CD4-positive, alpha-beta T cell (primary cell): Measurements from ENCODE around the gene HK1. TPM values are rescaled to one million over a fixed set of nuclear protein-coding genes. Genes with fewer than 3 reads are reported as not detected.

Experiments used
- ATAC-seq: fragments of 200-7000 bp; cut with Tn5 transposase; one replicate; pipeline ENCODE4 v1.10.0; 2022; ENCODE audit warnings: mild to moderate bottlenecking; ENCODE audit not compliant: poor library complexity
- CTCF ChIA-PET: fragments of 350-600 bp; sonication (Branson Sonifier 250); formaldehyde crosslinking; loops from one replicate; lab custom pipeline; 2021; ENCODE audit warnings: antibody characterized with exemption, inconsistent platforms; lab: Charles Lee
- POLR2A ChIA-PET: fragments of 350-600 bp; sonication (Branson Sonifier 250); formaldehyde crosslinking; loops from one replicate; lab custom pipeline; 2021; ENCODE audit warnings: antibody characterized with exemption, inconsistent platforms; lab: Charles Lee
- DNase-seq, 14 experiments: peaks; one replicate each; pipeline ENCODE4 v3.0.0-alpha.2; 2013 to 2020; ENCODE audit warnings: mixed read lengths in 2 of 14
- H3K27ac ChIP-seq, 2 donors: one replicate each; pipeline versions ENCODE4 v1.5.1 to v1.7.0; 2013; ENCODE audit warnings: low read length in 2 of 2, low read depth in 1 of 2, mild to moderate bottlenecking in 1 of 2
- H3K27me3 ChIP-seq, 2 experiments: 1 replicate in 1 of 2; 2 replicates in 1 of 2; pipeline versions ENCODE4 v1.6.1 to v1.7.0; 2013; ENCODE audit warnings: low read length in 2 of 2, control low read depth in 1 of 2, mild to moderate bottlenecking in 1 of 2, moderate library complexity in 1 of 2; ENCODE audit not compliant: insufficient read depth in 2 of 2, control insufficient read depth in 1 of 2
- H3K36me3 ChIP-seq: one replicate; pipeline ENCODE4 v1.6.1; 2013; ENCODE audit warnings: low read length, control low read depth; ENCODE audit not compliant: insufficient read depth
- H3K4me1 ChIP-seq: one replicate; pipeline ENCODE4 v1.6.1; 2013; ENCODE audit warnings: low read length, control low read depth; ENCODE audit not compliant: insufficient read depth
- H3K4me3 ChIP-seq: one replicate; pipeline ENCODE4 v1.5.1; 2013; ENCODE audit warnings: mild to moderate bottlenecking, low read length, moderate library complexity
- H3K9me3 ChIP-seq, 2 experiments: 1 replicate in 1 of 2; 2 replicates in 1 of 2; pipeline versions ENCODE4 v1.6.1 to v1.7.0; 2013; ENCODE audit warnings: low read length in 2 of 2, mild to moderate bottlenecking in 2 of 2, control low read depth in 1 of 2, moderate library complexity in 1 of 2; ENCODE audit not compliant: control insufficient read depth in 1 of 2, insufficient read depth in 1 of 2
- H3K27ac Mint-ChIP-seq: one replicate; pipeline ENCODE4 v1.8.0; 2020; ENCODE audit warnings: mixed read lengths
- H3K27me3 Mint-ChIP-seq: one replicate; pipeline ENCODE4 v1.8.0; 2021; ENCODE audit warnings: mixed read lengths
- H3K36me3 Mint-ChIP-seq: one replicate; pipeline ENCODE4 v1.8.0; 2021; ENCODE audit warnings: low read depth, mixed read lengths
- H3K4me1 Mint-ChIP-seq: one replicate; pipeline ENCODE4 v1.8.0; 2021; ENCODE audit warnings: low read depth, mixed read lengths
- H3K4me3 Mint-ChIP-seq: one replicate; pipeline ENCODE4 v1.8.0; 2020; ENCODE audit warnings: mild to moderate bottlenecking, mixed read lengths
- H3K9me3 Mint-ChIP-seq: one replicate; pipeline ENCODE4 v1.8.0; 2020; ENCODE audit warnings: mixed read lengths
- CTCF ChIP-seq: fragments of 200-600 bp; IDR thresholded peaks from one replicate; pipeline ENCODE4 v1.8.0; 2022; ENCODE audit warnings: antibody characterized with exemption, mild to moderate bottlenecking
- intact Hi-C, 2 experiments: fragments of 100-400 bp; cut with DNase I in 1 of 2; cut with micrococcal nuclease in 1 of 2; formaldehyde crosslinking; loops; one replicate each; pipeline versions ENCODE4 v1.15.1 to v1.9.0; 2023 to 2025; cut with DNase I, micrococcal nuclease
- total RNA-seq, 174 experiments: library from RNA in 2 of 174; stranded (reverse) in 2 of 174; gene quantifications; one replicate each; pipeline ENCODE4 v1.2.3 and lab custom pipeline; 2021 to 2026

HK1 gene
- total RNA-seq, 2 experiments from 2014 or later, result 45.6 to 48.1 TPM

- H3K4me3 Mint-ChIP-seq, result peak overlapping the region; percentile 16
Measured at GRCh38 chr10:69425511-69426298, 147.4 kb downstream of the HK1 start.

GRCh38 chr10:69426376-69426727 is 148.1 kb downstream of the HK1 start:
- intact Hi-C loops, result loop anchor here in 1 of 2 experiments (5.0 to 10.0 kb wide), 3 partner anchors 81 to 1662 kb away; no protein-coding TSS in a partner anchor
- H3K36me3 ChIP-seq, result no peaks in the 10 kb centered on the region
- no peak for ATAC-seq
- TF ChIP-seq CTCF, result no peak
- no peaks in the 10 kb centered on the region for H3K27me3 ChIP-seq
- no peak overlapping the region for H3K4me3 ChIP-seq
- no peaks in the 10 kb centered on the region for H3K9me3 ChIP-seq
- no peak for DNase-seq
- peak overlapping the region; percentile 74 to 88 for H3K27ac ChIP-seq
- H3K4me1 Mint-ChIP-seq, result peaks cover 61% of the 10 kb centered on the region
- ChIA-PET POLR2A (interaction anchor here (1.5 to 3.9 kb wide), 2 partner anchors 18 to 25 kb away, joined by 5 to 15 read pairs; partner anchors contain the start of gene TSPAN15), CTCF (interaction anchor here (0.7 to 1.9 kb wide), 3 partner anchors 18 to 25 kb away, joined by 3 to 7 read pairs (median 5); partner anchors contain the start of gene TSPAN15)
- no peaks in the 10 kb centered on the region for H3K27me3 Mint-ChIP-seq
- H3K4me1 ChIP-seq, result peaks cover 66% of the 10 kb centered on the region
- H3K4me3 Mint-ChIP-seq, result no peak overlapping the region
- peak overlapping the region; percentile 82 for H3K27ac Mint-ChIP-seq
- H3K36me3 Mint-ChIP-seq, result no peaks in the 10 kb centered on the region
- no peaks in the 10 kb centered on the region for H3K9me3 Mint-ChIP-seq

More at GRCh38 chr10:69425511-69426298, 147.4 kb downstream of the HK1 start:
- H3K36me3 ChIP-seq, result no peaks in the 10 kb centered on the region
- POLR2A ChIA-PET, result interaction anchor here (1.1 to 3.9 kb wide), 3 partner anchors 17 to 107 kb away, joined by 3 to 15 read pairs (median 5); partner anchors contain the start of gene TSPAN15
- intact Hi-C loops, result loop anchor here (2.0 to 10.0 kb wide), 5 partner anchors 15 to 1661 kb away; no protein-coding TSS in a partner anchor
- DNase-seq, result peak in 12 of 14 experiments; percentile 16 to 89 (median 40)
- peak overlapping the region; percentile 74 to 88 for H3K27ac ChIP-seq
- no peaks in the 10 kb centered on the region for H3K9me3 ChIP-seq
- peaks cover 67% of the 10 kb centered on the region for H3K4me1 ChIP-seq
- no peaks in the 10 kb centered on the region for H3K27me3 Mint-ChIP-seq
- H3K9me3 Mint-ChIP-seq, result no peaks in the 10 kb centered on the region
- peak overlapping the region; percentile 82 for H3K27ac Mint-ChIP-seq
- peak; percentile 92 for ATAC-seq
- H3K27me3 ChIP-seq, result no peaks in the 10 kb centered on the region
- H3K4me3 ChIP-seq, result no peak overlapping the region
- peaks cover 61% of the 10 kb centered on the region for H3K4me1 Mint-ChIP-seq
- CTCF ChIA-PET, result interaction anchor here (1.0 to 1.9 kb wide), 2 partner anchors 18 to 24 kb away, joined by 3 to 7 read pairs; no protein-coding TSS in a partner anchor
- no peak for TF ChIP-seq CTCF
- no peaks in the 10 kb centered on the region for H3K36me3 Mint-ChIP-seq

DNA sequence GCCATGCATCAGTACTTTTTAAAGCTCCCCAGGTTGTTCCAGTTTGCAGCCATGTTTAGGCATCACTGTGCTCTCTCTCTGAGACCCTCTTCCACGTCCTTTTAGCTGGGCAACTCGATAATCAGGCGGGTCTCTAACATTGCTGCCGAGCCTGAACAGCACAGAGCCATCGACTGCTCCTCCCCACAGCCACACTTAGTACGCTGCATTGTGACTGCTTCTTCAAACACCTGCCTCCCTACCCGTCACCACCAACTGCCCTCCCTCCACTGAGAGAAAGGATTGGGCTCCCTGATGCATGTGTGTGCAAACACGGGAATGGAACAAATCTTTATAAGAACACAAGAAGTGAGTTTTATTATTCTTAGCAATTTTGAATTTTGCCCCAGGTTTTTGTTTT is 149.9 kb downstream of the HK1 start:
- H3K27me3 ChIP-seq, result no peaks in the 10 kb centered on the region
- Mint-ChIP-seq H3K27me3 (no peaks in the 10 kb centered on the region), H3K4me3 (no peak overlapping the region), H3K36me3 (no peaks in the 10 kb centered on the region), H3K27ac (peak overlapping the region; percentile 61), H3K4me1 (peaks cover 50% of the 10 kb centered on the region), H3K9me3 (no peaks in the 10 kb centered on the region)
- ATAC-seq (no peak), DNase-seq (no peak)
- CTCF ChIA-PET, result interaction anchor here (1.1 kb wide), 1 partner anchor 22 kb away, joined by 3 read pairs; no protein-coding TSS in a partner anchor
- H3K27ac ChIP-seq, result no peak overlapping the region
- POLR2A ChIA-PET, result no interaction called here
- H3K9me3 ChIP-seq, result no peaks in the 10 kb centered on the region
- intact Hi-C loops, result loop anchor here in 1 of 2 experiments (5.0 to 10.0 kb wide), 3 partner anchors 79 to 1663 kb away; no protein-coding TSS in a partner anchor
- peaks cover 49% of the 10 kb centered on the region for H3K4me1 ChIP-seq
- no peak overlapping the region for H3K4me3 ChIP-seq
- no peak for TF ChIP-seq CTCF
- H3K36me3 ChIP-seq, result no peaks in the 10 kb centered on the region
